OCI-LY3 (cell line): ENCODE measurements around the gene TSPAN9.

Source experiments
- EZH2phosphoT487 ChIP-seq: fragments of 200-600 bp; shearing (Covaris generic); IDR thresholded peaks from 2 replicates; pipeline ENCODE4 v1.6.1; 2018; ENCODE audit warnings: antibody characterized with exemption, mixed run types, low read depth
- TF ChIP-seq, protein P1 (sequence below): fragments of 200-600, 300-600 bp; sonication (generic); IDR thresholded peaks from 2 replicates; pipeline ENCODE4 v1.5.1; 2014; ENCODE audit warnings: antibody characterized with exemption, low read length, low read depth

DNA sequence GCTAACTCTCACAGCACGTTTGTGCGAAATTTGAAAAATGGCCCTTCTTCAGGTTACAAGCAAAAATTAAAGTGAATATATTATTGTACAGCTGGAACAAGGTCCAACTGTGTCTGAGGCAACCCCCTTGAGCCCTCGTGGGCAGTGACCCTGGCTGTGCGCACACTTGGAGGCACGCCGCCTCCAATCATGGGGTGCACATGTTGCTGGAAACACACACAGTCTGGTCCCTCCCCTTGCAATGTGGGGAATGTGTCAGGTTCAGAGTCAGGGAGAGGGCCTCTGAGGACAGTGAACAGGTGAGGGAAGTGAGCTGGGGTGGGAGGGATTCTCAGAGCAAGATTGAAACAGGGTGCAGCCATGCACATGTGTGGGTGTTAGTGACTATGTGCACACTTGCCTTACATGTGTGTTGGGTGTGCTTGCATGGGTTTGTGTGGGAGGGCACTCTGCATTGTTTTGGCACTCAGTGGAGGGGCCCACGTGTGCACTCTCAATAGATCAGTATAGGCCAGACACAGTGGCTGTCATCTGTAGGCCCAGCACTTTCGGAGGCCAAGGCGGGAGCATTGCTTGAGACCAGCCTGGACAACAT lies 9.6 kb downstream of the TSPAN9 start:
- TF ChIP-seq, protein P1, sequence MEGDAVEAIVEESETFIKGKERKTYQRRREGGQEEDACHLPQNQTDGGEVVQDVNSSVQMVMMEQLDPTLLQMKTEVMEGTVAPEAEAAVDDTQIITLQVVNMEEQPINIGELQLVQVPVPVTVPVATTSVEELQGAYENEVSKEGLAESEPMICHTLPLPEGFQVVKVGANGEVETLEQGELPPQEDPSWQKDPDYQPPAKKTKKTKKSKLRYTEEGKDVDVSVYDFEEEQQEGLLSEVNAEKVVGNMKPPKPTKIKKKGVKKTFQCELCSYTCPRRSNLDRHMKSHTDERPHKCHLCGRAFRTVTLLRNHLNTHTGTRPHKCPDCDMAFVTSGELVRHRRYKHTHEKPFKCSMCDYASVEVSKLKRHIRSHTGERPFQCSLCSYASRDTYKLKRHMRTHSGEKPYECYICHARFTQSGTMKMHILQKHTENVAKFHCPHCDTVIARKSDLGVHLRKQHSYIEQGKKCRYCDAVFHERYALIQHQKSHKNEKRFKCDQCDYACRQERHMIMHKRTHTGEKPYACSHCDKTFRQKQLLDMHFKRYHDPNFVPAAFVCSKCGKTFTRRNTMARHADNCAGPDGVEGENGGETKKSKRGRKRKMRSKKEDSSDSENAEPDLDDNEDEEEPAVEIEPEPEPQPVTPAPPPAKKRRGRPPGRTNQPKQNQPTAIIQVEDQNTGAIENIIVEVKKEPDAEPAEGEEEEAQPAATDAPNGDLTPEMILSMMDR, result no peak
- TF ChIP-seq EZH2phosphoT487, result no peak
